HTR-8/SVneo (cell line): ENCODE results near the gene DPYSL4.
"Not testable (repeated sequence)": the region's sequence is repeated elsewhere in the genome, so short reads cannot be mapped to it uniquely, and the experiment has no call there.

Experiments
- DNase-seq: peaks from one replicate; pipeline ENCODE4 v3.0.0; 2011; ENCODE audit warnings: low spot score, mixed read lengths; ENCODE audit not compliant: insufficient read length
- FAIRE-seq: peaks from 2 replicates; lab custom pipeline; 2011; peaks lifted over from hg19 to GRCh38; lab: Jason Lieb, UNC

DPYSL4 gene

DNA sequence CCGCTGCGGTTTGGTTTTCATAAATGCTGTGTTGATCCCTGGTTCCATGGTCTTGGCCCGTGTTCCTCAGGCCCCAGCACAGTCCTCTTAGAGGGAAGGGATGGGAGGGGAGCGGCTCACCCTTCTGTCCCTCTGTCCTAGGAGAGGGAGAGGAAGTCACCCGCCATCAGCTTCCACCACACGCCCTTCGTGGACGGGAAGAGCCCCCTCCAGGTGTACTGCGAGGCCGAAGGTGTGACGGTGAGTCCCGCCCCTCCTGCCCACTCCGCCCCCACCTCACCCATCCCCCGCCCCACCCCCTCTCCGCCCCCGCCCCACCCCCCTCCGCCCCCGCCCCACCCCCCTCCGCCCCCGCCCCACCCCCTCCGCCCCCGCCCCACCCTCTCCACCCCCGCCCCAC, 37.5 kb upstream of the DPYSL4 start:
- FAIRE-seq (no peak), DNase-seq (no peak)

DNA sequence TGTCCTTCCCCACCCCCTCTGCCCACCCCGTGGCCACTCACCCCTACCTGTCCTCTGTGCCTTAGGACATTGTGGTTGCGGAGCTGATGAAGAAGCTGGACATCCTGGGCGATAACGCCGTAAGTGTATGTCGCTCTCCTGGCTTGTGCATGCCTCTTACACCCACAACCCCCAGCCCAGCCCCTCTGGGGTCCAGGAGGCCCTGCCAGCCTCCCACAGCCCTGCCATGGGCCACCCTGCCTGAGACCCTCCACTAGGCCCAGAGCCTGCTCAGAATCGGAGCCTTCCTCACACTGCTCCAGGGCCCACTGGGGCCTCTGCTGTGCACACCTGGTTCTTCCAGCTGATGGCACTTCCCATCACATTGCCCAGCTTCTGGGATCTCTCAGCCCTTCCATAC, 36.8 kb upstream of the DPYSL4 start:
- no peak for FAIRE-seq
- no peak for DNase-seq

DNA sequence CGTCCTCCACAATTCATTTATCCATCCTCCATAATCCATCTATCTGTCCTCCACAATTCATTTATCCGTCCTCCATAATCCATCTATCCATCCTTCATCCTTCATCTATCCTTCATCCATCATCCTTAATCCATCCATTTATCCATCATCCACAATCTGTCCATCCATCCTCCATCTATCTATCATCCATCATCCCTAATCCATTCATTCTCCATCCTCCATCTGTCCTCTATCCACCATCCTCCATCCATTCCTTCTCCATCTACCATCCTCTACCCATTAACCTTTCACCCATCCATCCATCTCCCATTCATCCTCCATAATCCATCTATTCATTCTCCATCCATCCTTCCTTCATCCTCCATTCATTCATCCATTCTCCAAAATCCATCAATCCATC, 36.0 kb upstream of the DPYSL4 start:
- FAIRE-seq: no peak
- no peak for DNase-seq

DNA sequence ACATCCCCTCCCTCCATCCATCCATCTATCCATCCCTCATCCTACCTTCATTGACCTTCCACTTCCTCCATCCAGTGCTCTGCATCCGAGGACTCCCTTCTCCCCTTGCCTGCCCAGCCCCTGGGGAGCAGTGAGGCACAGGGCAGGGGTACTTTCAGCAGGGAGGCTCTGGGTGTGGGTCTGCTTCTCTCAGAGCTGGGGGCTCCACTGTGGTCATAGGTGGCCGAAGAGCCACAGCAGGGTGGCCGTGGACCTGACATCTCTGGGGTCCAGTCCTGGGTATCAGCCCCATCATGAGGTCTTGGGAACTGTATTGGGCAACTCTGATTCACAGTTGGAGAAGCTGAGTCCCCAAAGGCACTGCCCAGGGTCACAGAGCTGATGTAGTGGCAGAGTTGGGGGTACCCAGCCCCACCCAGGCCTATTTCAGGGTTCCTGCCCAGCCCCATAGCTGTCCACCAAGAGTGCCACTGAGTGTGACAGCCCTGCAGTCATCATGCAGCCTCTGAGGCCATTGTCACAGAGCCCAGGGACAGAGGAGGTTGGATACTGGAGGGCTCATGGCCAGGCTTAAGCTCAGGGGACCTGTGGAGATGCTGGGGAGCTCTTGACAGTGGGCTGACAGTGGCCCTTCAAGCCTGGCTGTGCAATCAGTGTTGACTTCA, 35.3 kb upstream of the DPYSL4 start:
- no peak for FAIRE-seq

DNA sequence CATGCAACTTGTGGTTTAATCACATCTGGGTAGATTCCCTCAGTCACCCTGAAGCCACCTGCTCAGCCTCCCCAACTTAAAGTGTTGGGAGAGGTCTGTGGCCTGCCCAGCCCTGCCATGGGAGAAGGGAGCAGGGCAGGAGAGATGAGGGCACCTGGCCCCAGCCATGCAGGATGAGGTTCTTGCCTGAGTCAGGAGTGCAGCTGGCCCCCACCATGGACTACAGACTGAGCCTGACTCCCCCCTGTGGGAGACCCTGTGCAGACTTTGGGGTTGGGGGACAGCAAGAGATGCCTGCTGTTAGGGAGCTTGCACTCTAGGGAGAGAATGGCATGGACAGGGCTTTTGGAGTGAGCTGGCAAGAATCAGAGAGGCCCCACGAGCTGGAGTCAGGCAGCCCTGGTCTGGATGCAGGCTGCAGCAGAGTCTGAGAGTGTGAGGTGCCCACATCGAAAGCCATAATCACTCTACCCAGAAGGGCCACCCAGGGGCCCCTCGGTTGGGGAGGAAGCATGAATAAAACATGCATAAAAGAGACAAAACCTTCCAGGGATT, 34.7 kb upstream of the DPYSL4 start:
- FAIRE-seq: no peak
- DNase-seq: no peak

More for the DNA sequence above, 35.3 kb upstream of the DPYSL4 start:
- DNase-seq: no peak

DNA sequence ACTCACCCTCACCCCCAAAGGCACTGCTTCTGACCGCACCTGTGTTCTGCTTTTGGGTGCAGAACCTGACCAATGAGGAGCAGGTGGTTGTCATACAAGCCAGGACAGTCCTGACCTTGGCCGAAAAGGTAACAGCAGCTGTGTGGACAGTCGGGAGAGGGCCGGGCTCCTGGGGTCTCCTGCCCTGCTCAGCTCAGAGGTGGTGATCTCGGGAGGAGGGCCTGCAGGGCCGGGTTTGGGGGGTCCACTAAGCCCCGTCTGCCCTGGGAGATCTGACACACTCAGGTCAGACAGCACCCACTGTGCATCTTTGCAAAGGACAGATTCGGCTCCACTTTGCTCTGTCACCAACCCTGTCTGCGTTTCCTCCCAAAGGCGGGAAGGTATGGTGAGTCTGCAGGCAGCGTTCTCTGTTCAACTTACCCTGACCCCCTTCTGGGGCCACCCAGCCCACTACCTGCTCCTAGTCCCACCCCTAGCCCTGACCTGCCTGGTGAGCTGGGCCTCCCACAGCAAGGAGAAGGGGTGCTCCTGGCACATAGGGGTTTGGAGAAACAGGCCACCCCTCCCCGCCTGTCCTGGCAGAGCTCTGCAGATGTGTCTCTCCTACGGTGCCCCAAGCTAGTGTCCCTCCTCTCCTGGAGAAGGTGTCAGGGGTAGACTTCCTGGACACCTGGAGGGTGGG, 33.7 kb upstream of the DPYSL4 start:
- FAIRE-seq: no peak
- DNase-seq: no peak

DNA sequence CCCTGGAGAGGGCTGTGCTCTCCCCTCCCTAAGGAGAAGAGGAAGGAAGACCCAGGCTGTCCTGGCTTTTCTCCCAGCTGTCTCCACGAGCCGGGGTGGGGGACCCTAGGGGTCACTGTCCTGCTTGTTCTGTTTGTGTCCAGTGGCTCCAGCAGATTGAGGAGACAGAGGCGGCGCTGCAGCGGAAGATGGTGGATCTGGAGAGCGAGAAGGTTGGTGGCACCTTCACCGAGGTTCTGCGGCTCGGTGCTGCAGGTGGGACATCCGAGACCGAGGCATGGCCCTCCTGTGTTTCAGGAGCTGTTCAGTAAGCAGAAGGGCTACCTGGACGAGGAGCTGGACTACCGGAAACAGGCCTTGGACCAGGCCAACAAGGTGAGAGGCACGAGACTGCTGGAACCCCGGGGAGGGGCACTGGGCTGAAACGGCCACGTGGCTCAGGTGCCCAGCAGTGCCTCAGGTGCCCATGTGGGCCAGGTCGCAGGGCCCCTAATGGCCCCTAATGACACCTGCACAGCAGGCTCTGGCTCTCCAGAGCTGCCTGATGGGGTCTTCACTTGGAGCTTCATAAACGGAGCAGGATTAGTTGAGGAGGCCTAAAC, 33.0 kb upstream of the DPYSL4 start:
- no peak for DNase-seq
- FAIRE-seq: no peak

DNA sequence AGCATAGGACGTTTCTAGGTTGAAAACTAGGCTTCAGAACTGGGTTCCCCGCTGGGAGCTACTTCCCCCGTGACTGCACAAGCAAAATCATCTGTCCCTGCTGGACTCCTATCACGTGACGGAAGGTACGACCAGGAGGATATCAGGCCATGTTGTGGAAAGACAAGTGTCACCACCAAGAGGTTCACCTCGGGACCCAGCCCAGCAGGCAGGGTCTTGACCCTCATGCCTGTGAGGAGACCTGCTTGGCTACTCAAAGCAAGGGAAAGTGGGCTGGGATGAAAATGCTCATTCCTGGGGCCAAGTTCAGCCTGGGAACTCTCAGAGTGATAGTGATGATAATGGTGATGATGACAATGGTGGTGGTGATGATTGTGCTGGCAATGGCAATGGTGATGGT, 32.3 kb upstream of the DPYSL4 start:
- FAIRE-seq: no peak
- no peak for DNase-seq

DNA sequence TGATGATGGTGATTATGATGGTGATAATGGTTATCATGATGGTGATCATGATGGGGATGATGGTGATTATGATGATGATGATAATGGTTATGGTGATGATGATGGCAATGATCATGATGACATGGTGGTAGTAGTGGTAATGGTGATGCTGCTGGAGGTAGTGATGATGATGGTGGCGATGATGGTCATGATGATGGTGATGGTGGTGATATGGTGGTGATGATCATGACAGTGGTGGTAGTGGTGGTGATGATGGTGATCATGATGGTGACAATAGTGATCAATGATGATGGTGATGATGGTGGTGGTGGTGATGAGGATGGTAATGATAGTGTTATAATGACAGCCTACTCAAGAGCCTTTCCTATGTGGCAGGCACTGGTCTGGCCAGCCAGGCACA, 31.8 kb upstream of the DPYSL4 start:
- FAIRE-seq: peak; percentile 83
- no peak for DNase-seq

DNA sequence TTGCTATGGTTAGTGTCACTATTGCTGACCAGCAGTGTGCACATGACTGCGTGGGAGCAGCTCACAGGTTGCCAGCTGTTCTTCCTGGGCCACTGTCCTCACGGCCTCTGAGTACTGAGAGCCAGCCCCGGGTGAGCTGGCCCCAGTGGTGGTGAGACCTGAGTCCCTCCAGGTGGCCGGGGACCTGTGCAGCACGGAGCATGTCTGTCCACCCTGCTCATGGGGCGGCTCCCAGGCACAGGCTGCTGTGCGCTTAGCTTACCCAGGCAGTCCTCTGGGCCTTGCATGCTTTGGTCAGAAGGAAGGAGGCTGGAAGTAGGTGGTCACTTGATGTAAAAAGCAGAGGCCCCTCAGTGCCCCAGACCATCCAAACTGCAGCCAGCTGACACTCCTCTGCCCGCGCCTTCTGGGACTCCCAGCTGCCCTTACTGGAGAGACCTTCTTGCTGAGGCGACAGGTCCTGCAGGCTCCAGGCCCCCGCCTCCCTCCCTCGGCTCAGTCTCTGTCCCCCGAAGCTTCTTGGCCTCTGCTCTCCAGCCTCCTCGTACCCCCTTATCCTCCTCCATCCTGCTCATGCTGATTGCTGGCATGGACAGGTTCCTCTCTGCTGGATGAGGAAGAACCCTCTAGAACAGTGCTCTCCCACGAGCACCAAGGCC, 30.9 kb upstream of the DPYSL4 start:
- FAIRE-seq (no peak), DNase-seq (no peak)

DNA sequence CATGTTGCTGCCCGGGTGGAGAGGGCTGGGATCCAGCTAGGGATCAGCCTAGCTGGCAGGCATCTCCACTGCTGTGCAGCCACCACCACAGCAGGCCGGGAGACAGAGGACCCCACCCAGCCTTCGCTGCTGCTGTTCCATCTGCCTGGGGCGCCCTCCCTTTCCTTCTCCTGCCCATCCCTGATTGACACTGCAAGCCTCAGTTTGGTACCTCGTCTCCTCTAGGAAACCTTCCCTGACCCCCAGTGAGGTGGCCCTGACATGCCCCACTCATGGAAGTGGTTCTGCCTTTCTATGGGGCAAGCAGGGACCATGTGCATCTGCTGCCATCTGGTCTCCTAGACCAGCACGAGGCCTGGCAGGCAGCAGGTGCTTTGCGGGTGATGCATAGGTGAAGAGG, 30.4 kb upstream of the DPYSL4 start:
- FAIRE-seq (no peak), DNase-seq (no peak)

DNA sequence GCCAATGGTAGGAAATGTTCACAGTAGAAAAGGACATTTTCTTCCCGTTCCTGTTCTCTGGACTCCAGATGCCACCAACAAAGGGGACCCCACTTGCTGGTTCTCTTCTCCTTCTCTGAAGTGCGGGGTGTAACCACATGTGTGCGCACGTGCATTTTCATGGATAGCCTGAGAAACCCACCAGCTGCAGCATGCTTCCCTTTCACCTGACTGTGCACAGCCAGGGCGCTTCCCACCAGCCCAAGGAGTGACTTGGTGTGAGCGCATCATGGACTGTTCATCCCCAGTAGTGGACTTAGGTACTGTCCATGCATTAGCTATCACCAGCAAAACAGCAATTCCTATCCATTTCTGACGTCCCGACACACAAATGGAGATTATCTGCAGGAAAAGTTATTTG, 29.6 kb upstream of the DPYSL4 start:
- FAIRE-seq: no peak
- no peak for DNase-seq

DNA sequence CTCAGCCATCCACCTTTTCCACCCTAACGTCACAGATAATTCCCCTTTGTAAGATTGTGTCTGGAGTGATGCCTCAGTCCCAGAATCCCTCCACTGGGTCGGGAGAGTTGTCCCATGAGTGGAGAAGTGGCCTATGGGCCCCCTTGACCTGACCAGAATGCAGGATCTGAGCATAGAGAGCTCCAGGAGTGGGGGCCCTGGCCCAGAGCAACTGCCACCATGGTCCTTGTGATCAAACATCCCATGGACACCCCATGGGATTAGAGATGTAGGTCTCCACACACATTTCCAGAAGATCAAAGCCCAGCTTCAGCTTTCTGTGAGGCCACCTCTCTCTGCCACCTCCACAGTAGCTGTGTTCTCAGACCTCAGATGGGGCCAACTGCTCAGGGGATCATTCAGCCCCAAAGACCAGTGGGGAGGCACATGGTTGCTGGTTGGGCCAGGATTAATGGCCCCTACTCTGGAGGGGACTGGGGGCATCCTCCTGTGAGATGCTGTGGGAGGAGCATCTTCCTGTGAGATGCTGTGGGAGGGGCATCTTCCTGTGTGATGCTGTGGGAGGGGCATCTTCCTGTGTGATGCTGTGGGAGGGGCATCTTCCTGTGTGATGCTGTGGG, 28.5 kb upstream of the DPYSL4 start:
- DNase-seq: no peak
- FAIRE-seq: no peak

DNA sequence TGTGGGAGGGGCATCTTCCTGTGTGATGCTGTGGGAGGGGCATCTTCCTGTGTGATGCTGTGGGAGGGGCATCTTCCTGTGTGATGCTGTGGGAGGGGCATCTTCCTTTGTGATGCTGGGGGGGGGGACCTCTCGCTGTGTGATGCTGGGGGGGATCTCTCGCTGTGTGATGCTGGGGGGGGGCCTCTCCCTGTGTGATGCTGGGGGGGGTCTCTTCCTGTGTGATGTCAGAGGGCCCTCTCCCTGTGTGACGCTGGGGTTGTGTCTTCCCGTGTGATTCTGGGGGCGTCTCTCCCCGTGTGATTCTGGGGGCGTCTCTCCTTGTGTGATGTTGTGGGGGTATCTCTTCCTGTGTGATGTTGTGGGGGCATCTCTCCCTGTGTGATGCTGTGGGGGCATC, 27.9 kb upstream of the DPYSL4 start:
- no peak for FAIRE-seq
- no peak for DNase-seq

DNA sequence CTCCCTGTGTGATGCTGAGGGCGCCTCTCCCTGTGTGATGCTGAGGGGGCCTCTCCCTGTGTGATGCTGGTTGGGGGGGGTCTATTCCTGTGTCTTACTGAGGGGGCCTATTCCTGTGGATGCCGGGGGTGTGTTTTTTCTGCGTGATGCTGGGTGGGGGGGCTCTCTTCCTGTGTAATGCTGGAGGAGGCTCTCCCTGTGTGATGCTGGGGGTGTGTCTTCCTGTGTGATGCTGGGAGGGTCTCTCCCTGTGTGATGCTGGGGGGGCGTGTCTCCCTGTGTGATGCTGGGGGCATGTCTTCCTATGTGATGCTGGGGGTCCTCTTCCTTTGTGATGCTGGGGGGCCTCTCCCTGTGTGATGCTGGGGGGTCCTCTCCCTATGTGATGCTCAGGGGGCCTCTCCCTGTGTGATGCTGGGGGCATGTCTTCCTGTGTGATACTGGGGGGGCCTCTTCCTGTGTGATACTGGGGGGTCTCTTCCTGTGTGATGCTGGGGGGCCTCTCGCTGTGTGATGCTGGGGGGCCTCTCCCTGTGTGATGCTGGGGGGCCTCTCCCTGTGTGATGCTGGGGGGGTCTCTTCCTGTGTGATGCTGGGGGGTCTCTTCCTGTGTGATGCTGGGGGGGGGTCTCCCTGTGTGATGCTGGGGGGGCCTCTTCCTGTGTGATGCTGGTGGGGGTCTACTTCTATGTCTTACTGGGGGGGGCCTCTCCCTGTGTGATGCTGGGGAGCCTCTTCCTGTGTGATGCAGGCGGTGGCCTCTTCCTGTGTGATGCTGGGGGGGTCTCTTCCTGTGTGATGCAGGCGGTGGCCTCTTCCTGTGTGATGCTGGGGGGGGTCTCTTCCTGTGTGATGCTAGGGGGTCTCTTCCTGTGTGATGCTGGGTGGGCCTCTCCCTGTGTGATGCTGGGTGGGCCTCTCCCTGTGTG, 27.2 kb upstream of the DPYSL4 start:
- FAIRE-seq, DNase-seq: not testable (repeated sequence)

DNA sequence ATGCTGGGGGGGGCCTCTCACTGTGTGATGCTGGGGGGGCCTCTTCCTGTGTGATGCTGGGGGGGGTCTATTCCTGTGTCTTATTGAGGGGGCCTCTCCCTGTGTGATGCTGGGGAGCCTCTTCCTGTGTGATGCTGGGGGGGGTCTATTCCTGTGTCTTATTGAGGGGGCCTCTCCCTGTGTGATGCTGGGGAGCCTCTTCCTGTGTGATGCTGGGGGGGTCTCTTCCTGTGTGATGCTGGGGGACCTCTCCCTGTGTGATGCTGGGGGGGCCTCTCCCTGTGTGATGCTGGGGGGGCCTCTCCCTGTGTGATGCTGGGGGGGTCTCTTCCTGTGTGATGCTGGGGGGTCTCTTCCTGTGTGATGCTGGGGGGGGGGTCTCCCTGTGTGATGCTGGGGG, 26.5 kb upstream of the DPYSL4 start:
- not testable (repeated sequence) for DNase-seq, FAIRE-seq

DNA sequence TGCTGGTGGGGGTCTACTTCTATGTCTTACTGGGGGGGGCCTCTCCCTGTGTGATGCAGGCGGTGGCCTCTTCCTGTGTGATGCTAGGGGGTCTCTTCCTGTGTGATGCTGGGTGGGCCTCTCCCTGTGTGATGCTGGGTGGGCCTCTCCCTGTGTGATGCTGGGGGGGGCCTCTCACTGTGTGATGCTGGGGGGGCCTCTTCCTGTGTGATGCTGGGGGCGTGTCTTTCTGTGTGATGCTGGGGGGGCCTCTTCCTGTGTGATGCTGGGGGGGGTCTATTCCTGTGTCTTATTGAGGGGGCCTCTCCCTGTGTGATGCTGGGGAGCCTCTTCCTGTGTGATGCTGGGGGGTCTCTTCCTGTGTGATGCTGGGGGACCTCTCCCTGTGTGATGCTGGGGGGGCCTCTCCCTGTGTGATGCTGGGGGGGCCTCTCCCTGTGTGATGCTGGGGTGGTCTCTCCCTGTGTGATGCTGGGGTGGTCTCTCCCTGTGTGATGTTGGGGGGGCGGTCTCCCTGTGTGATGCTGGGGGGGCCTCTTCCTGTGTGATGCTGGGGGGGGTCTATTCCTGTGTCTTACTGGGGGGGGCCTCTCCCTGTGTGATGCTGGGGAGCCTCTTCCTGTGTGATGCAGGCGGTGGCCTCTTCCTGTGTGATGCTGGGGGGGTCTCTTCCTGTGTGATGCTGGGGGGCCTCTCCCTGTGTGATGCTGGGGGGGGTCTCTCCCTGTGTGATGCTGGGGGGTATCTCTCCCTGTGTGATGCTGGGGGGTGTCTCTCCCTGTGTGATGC, 25.7 kb upstream of the DPYSL4 start:
- DNase-seq, FAIRE-seq: not testable (repeated sequence)

DNA sequence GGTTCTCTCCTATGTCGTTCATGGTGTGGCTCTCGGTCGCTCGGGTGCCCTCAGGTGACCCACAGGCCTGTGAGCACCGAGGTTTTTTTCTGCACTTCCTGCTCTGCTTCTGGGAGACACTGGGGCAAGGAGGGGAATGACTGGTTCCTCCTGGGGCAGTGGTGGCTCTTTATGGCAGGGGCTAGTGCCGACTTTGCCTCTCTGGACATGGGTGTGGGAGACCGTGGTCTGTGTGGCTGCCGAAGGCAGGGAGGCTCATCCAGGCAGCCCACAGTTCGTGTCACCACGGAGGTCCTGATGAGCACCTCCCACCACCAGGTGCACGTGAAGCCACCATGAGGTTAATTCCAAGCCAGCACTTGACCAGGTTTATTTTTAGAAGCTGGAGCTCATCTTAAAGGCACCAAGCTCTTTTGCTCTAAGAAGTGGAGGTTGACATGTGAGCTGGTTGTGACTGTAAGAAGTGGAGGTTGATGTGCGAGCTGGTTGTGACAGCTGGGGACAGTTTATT, 24.7 kb upstream of the DPYSL4 start:
- no peak for FAIRE-seq
- DNase-seq: no peak
